ENCODE data around the gene TRIM24.
"Not testable (repeated sequence)": the region's sequence is repeated elsewhere in the genome, so short reads cannot be mapped to it uniquely, and the experiment has no call there.

Gene TRIM24

GRCh38 chr7:138525757-138526156, 65.7 kb downstream of the TRIM24 start:
- Histone ChIP-seq H3K27me3 (ENCODE audit: insufficient read depth, low read length) (no peaks in the 10 kb centered on the region), H3K9ac (ENCODE audit: low read length) (no peak overlapping the region), H3K79me2 (ENCODE audit: insufficient read depth, low read length) (no peaks in the 10 kb centered on the region), H3K4me1 (ENCODE audit: insufficient read depth, low read length, severe bottlenecking) (no peaks in the 10 kb centered on the region), H3F3A (ENCODE audit: insufficient read depth, low read length) (no peaks in the 10 kb centered on the region), H4K20me1 (ENCODE audit: insufficient read depth, low read length) (no peaks in the 10 kb centered on the region), H3K9me2 (ENCODE audit: low read depth, low read length) (no peaks in the 10 kb centered on the region), H3K36me3 (ENCODE audit: insufficient read depth, low read length) (peaks cover 69% of the 10 kb centered on the region), H3K4me2 (ENCODE audit: low read length) (no peak overlapping the region), H3K27ac (ENCODE audit: low read depth, low read length, poor library complexity, severe bottlenecking) (no peak overlapping the region), H3K4me3 (ENCODE audit: low read depth, low read length, poor library complexity, severe bottlenecking) (no peak overlapping the region), H2AFZ (ENCODE audit: low read length) (no peak overlapping the region), H3K9me3 (ENCODE audit: low read length) (peaks cover 24% of the 10 kb centered on the region)
- TF ChIP-seq CTCF (IDR thresholded peaks at IDR 0.05; ENCODE audit: low read length) (no peak), EZH2 (IDR thresholded peaks at IDR 0.05; ENCODE audit: borderline replicate concordance, low read length) (no peak)

- no peaks in the 10 kb centered on the region for H3K27me3 ChIP-seq (ENCODE audit: insufficient read depth, low read length)
- H3K79me2 ChIP-seq (ENCODE audit: insufficient read depth, low read length), result no peaks in the 10 kb centered on the region
- H3K27ac ChIP-seq (ENCODE audit: low read depth, low read length, poor library complexity, severe bottlenecking), result no peak overlapping the region
- TF ChIP-seq CTCF (IDR thresholded peaks at IDR 0.05; ENCODE audit: low read length), result no peak
- TF ChIP-seq EZH2 (IDR thresholded peaks at IDR 0.05; ENCODE audit: borderline replicate concordance, low read length), result no peak
- H3K4me1 ChIP-seq (ENCODE audit: insufficient read depth, low read length, severe bottlenecking), result no peaks in the 10 kb centered on the region
- H4K20me1 ChIP-seq (ENCODE audit: insufficient read depth, low read length), result no peaks in the 10 kb centered on the region
- H3K9me3 ChIP-seq (ENCODE audit: low read length), result peaks cover 24% of the 10 kb centered on the region
- H3K4me3 ChIP-seq (ENCODE audit: low read depth, low read length, poor library complexity, severe bottlenecking), result no peak overlapping the region
- no peak overlapping the region for H2AFZ ChIP-seq (ENCODE audit: low read length)
- H3K4me2 ChIP-seq (ENCODE audit: low read length), result no peak overlapping the region
- no peaks in the 10 kb centered on the region for H3K9me2 ChIP-seq (ENCODE audit: low read depth, low read length)
- H3K36me3 ChIP-seq (ENCODE audit: insufficient read depth, low read length), result peaks cover 59% of the 10 kb centered on the region
- H3F3A ChIP-seq (ENCODE audit: insufficient read depth, low read length), result no peaks in the 10 kb centered on the region
- no peak overlapping the region for H3K9ac ChIP-seq (ENCODE audit: low read length)
These were observed 67.7 kb downstream of the TRIM24 start for GRCh38 chr7:138527746-138528223.

- H4K20me1 ChIP-seq (ENCODE audit: insufficient read depth, low read length); H2AFZ ChIP-seq (ENCODE audit: low read length); H3K9ac ChIP-seq (ENCODE audit: low read length); H3K9me2 ChIP-seq (ENCODE audit: low read depth, low read length); H3K27ac ChIP-seq (ENCODE audit: low read depth, low read length, poor library complexity, severe bottlenecking); H3K4me1 ChIP-seq (ENCODE audit: insufficient read depth, low read length, severe bottlenecking); H3K79me2 ChIP-seq (ENCODE audit: insufficient read depth, low read length); H3K9me3 ChIP-seq (ENCODE audit: low read length); H3K4me2 ChIP-seq (ENCODE audit: low read length); H3K4me3 ChIP-seq (ENCODE audit: low read depth, low read length, poor library complexity, severe bottlenecking); H3K27me3 ChIP-seq (ENCODE audit: insufficient read depth, low read length); H3F3A ChIP-seq (ENCODE audit: insufficient read depth, low read length): not testable (repeated sequence)
- H3K36me3 ChIP-seq (ENCODE audit: insufficient read depth, low read length), result peaks cover 48% of the 10 kb centered on the region
These were observed 76.8 kb downstream of the TRIM24 start for GRCh38 chr7:138536833-138537232.

GRCh38 chr7:138538518-138538917, 78.5 kb downstream of the TRIM24 start:
- Histone ChIP-seq H3K27ac (ENCODE audit: low read depth, low read length, poor library complexity, severe bottlenecking) (no peak overlapping the region), H3K27me3 (ENCODE audit: insufficient read depth, low read length) (no peaks in the 10 kb centered on the region), H3K4me3 (ENCODE audit: low read depth, low read length, poor library complexity, severe bottlenecking) (no peak overlapping the region), H3K36me3 (ENCODE audit: insufficient read depth, low read length) (peaks cover 64% of the 10 kb centered on the region), H4K20me1 (ENCODE audit: insufficient read depth, low read length) (no peaks in the 10 kb centered on the region), H2AFZ (ENCODE audit: low read length) (no peak overlapping the region), H3K9me3 (ENCODE audit: low read length) (no peaks in the 10 kb centered on the region), H3K9ac (ENCODE audit: low read length) (no peak overlapping the region), H3F3A (ENCODE audit: insufficient read depth, low read length) (no peaks in the 10 kb centered on the region), H3K4me1 (ENCODE audit: insufficient read depth, low read length, severe bottlenecking) (no peaks in the 10 kb centered on the region), H3K79me2 (ENCODE audit: insufficient read depth, low read length) (no peaks in the 10 kb centered on the region), H3K9me2 (ENCODE audit: low read depth, low read length) (no peaks in the 10 kb centered on the region), H3K4me2 (ENCODE audit: low read length) (no peak overlapping the region)
- no peak for TF ChIP-seq EZH2 (IDR thresholded peaks at IDR 0.05; ENCODE audit: borderline replicate concordance, low read length)
- TF ChIP-seq CTCF (IDR thresholded peaks at IDR 0.05; ENCODE audit: low read length), result no peak
